ENCODE results near the gene ERC2. TPM values are rescaled to one million over a fixed set of nuclear protein-coding genes. Genes with fewer than 3 reads are reported as not detected.

ERC2 gene
- total RNA-seq, 2 donors from 2014 or later: 16.1 to 22.8 TPM

- Mint-ChIP-seq H3K36me3 (ENCODE audit: low read depth) (no peaks in the 10 kb centered on the region), H3K4me1 (peaks cover 27% of the 10 kb centered on the region), H3K4me3 (no peak overlapping the region), H3K27ac (no peak overlapping the region), H3K9me3 (no peaks in the 10 kb centered on the region), H3K27me3 (ENCODE audit: insufficient read depth) (no peaks in the 10 kb centered on the region)
- Histone ChIP-seq H3K4me3 (ENCODE audit: low read length) (no peak overlapping the region), H3K4me1 (ENCODE audit: control insufficient read depth, insufficient read depth, low read length) (peaks cover 7% of the 10 kb centered on the region), H3K9ac (ENCODE audit: extremely low read depth, low read length, poor library complexity, severe bottlenecking) (no peak overlapping the region), H3K36me3 (ENCODE audit: control insufficient read depth, insufficient read depth, low read length) (no peaks in the 10 kb centered on the region), H3K9me3 (ENCODE audit: control insufficient read depth, low read length) (no peaks in the 10 kb centered on the region), H3K27ac (ENCODE audit: low read depth, low read length) (no peak overlapping the region), H3K27me3 (ENCODE audit: control insufficient read depth, insufficient read depth, low read length, poor library complexity, severe bottlenecking) (no peaks in the 10 kb centered on the region)
- DNase-seq: no peak
- no peak for TF ChIP-seq CTCF (conservative IDR thresholded peaks at IDR 0.05)
- WGBS, 2 experiments (ENCODE audit: insufficient coverage in 1 of 2, insufficient read length in 1 of 2): 88 to 100% methylated on average over 1 to 2 of the region's 3 CpGs
These were observed 151.3 kb downstream of the ERC2 start for GRCh38 chr3:56316944-56317343.

- peaks cover 13% of the 10 kb centered on the region for H3K4me1 Mint-ChIP-seq
- Histone ChIP-seq H3K36me3 (ENCODE audit: control insufficient read depth, insufficient read depth, low read length) (no peaks in the 10 kb centered on the region), H3K27ac (ENCODE audit: low read depth, low read length) (no peak overlapping the region), H3K4me3 (ENCODE audit: low read length) (no peak overlapping the region), H3K4me1 (ENCODE audit: control insufficient read depth, insufficient read depth, low read length) (no peaks in the 10 kb centered on the region), H3K9ac (ENCODE audit: extremely low read depth, low read length, poor library complexity, severe bottlenecking) (no peak overlapping the region), H3K27me3 (ENCODE audit: control insufficient read depth, insufficient read depth, low read length, poor library complexity, severe bottlenecking) (no peaks in the 10 kb centered on the region), H3K9me3 (ENCODE audit: control insufficient read depth, low read length) (no peaks in the 10 kb centered on the region)
- no peak overlapping the region for H3K4me3 Mint-ChIP-seq
- no peaks in the 10 kb centered on the region for H3K9me3 Mint-ChIP-seq
- peak; percentile 59 for DNase-seq
- 80 to 94% methylated on average over 2 to 5 of the region's 5 CpGs for WGBS, 2 experiments (ENCODE audit: insufficient coverage in 1 of 2, insufficient read length in 1 of 2)
- H3K27me3 Mint-ChIP-seq (ENCODE audit: insufficient read depth): no peaks in the 10 kb centered on the region
- no peaks in the 10 kb centered on the region for H3K36me3 Mint-ChIP-seq (ENCODE audit: low read depth)
- H3K27ac Mint-ChIP-seq: no peak overlapping the region
- no peak for TF ChIP-seq CTCF (conservative IDR thresholded peaks at IDR 0.05)
These were observed 153.4 kb downstream of the ERC2 start for GRCh38 chr3:56314842-56315241.

- Histone ChIP-seq H3K4me1 (ENCODE audit: control insufficient read depth, insufficient read depth, low read length) (no peaks in the 10 kb centered on the region), H3K36me3 (ENCODE audit: control insufficient read depth, insufficient read depth, low read length) (no peaks in the 10 kb centered on the region), H3K27ac (ENCODE audit: low read depth, low read length) (no peak overlapping the region), H3K9ac (ENCODE audit: extremely low read depth, low read length, poor library complexity, severe bottlenecking) (no peak overlapping the region), H3K27me3 (ENCODE audit: control insufficient read depth, insufficient read depth, low read length, poor library complexity, severe bottlenecking) (no peaks in the 10 kb centered on the region), H3K4me3 (ENCODE audit: low read length) (no peak overlapping the region), H3K9me3 (ENCODE audit: control insufficient read depth, low read length) (no peaks in the 10 kb centered on the region)
- DNase-seq: no peak
- Mint-ChIP-seq H3K4me1 (peaks cover 13% of the 10 kb centered on the region), H3K9me3 (no peaks in the 10 kb centered on the region), H3K4me3 (no peak overlapping the region), H3K36me3 (ENCODE audit: low read depth) (no peaks in the 10 kb centered on the region), H3K27ac (peak overlapping the region; percentile 83), H3K27me3 (ENCODE audit: insufficient read depth) (no peaks in the 10 kb centered on the region)
- TF ChIP-seq CTCF (conservative IDR thresholded peaks at IDR 0.05): no peak
- 87 to 95% methylated on average over 2 to 3 of the region's 3 CpGs for WGBS, 2 experiments (ENCODE audit: insufficient coverage in 1 of 2, insufficient read length in 1 of 2)
These were observed 158.8 kb downstream of the ERC2 start for GRCh38 chr3:56309465-56309864.
